HG02884 (cell line): ENCODE data around the gene MTCL1.

ENCODE experiments used
- ATAC-seq: cut with Tn5 transposase; IDR thresholded peaks from one replicate; pipeline ENCODE4 v1.9.1; 2021; ENCODE audit warnings: mild to moderate bottlenecking, moderate library complexity; ENCODE audit not compliant: unreplicated experiment

The MTCL1 gene

GRCh38 chr18:8686611-8687010 lies 18.7 kb upstream of the MTCL1 start:
- ATAC-seq: no peak

GRCh38 chr18:8688216-8688800 lies 17.0 kb upstream of the MTCL1 start:
- no peak for ATAC-seq

GRCh38 chr18:8688816-8689215 lies 16.5 kb upstream of the MTCL1 start:
- ATAC-seq: no peak

GRCh38 chr18:8689517-8689916 lies 15.8 kb upstream of the MTCL1 start:
- ATAC-seq: no peak

- ATAC-seq: no peak
Measured at GRCh38 chr18:8694891-8695290, 10.5 kb upstream of the MTCL1 start.

- ATAC-seq: no peak
Measured at GRCh38 chr18:8695932-8696517, 9.3 kb upstream of the MTCL1 start.

GRCh38 chr18:8696749-8697211 lies 8.6 kb upstream of the MTCL1 start:
- no peak for ATAC-seq

GRCh38 chr18:8699126-8699525 lies 6.2 kb upstream of the MTCL1 start:
- no peak for ATAC-seq

GRCh38 chr18:8699948-8700347 lies 5.4 kb upstream of the MTCL1 start:
- ATAC-seq: no peak

- no peak for ATAC-seq
Measured at GRCh38 chr18:8701546-8702118, 3.7 kb upstream of the MTCL1 start.

GRCh38 chr18:8702668-8703067 lies 2.7 kb upstream of the MTCL1 start:
- no peak for ATAC-seq

- no peak for ATAC-seq
Measured at GRCh38 chr18:8703092-8703709, 2.2 kb upstream of the MTCL1 start.

- no peak for ATAC-seq
Measured at GRCh38 chr18:8703781-8704301, 1.5 kb upstream of the MTCL1 start.

GRCh38 chr18:8704361-8705237 lies 757 bp upstream of the MTCL1 start:
- ATAC-seq: peak; percentile 82

- ATAC-seq: no peak
Measured at GRCh38 chr18:8705961-8706790, 820 bp downstream of the MTCL1 start.

- ATAC-seq: no peak
Measured at GRCh38 chr18:8706791-8707555, 1.6 kb downstream of the MTCL1 start.

- no peak for ATAC-seq
Measured at GRCh38 chr18:8707556-8708300, 2.4 kb downstream of the MTCL1 start.

- no peak for ATAC-seq
Measured at GRCh38 chr18:8708670-8709069, 3.3 kb downstream of the MTCL1 start.
